ENCODE results near the gene RPS6KB1. TPM values are rescaled to one million over a fixed set of nuclear protein-coding genes. Genes with fewer than 3 reads are reported as not detected.

Gene RPS6KB1
- total and polyA plus RNA-seq, 2 donors (not counting 1 experiment from before 2014, with no cell fraction given) = 15.6 to 69.7 TPM

DNA sequence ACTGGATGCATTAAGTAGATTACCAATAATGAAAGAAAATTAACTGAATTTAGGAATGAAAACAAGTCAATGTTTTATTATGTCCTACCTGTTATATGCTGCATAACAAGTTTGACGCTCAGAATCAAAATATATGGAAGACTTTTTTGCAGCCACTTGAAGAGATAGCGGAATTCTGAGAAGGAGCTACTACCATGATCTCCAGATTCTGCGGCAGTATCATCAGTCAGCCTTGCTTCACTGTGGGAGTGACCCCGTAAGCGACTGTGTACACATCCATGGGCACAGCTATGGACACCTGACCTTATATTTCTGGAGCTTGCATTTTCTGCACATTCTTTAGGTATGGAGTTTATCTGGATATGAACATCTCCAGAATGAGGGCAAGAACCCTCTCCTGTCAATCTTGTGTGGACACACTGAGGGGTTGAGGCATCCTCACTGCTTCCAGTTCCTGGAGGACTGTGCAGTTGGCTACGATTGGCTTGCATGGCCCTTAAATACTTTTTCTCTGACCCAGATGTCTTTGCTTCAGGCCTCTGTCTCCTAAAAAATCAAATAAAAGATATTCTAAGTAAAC, 69.9 kb downstream of the RPS6KB1 start:
- Histone ChIP-seq H2AFZ (ENCODE audit: insufficient read depth, low read depth, low read length, poor library complexity, severe bottlenecking) (no peak overlapping the region), H3K9me3 (ENCODE audit: control extremely low read depth in 1 of 3, control insufficient read depth in 2 of 3, insufficient read depth in 1 of 3, low read length in 2 of 3) (no peaks in the 10 kb centered on the region), H3K4me1 (ENCODE audit: control insufficient read depth in 2 of 2, insufficient read depth in 2 of 2, low read length in 2 of 2) (peaks cover 13 to 19% of the 10 kb centered on the region in 2 donors), H3K4me3 (ENCODE audit: control extremely low read depth in 1 of 5, extremely low read depth in 1 of 5, insufficient read depth in 1 of 5, low read depth in 2 of 5, low read length in 4 of 5) (no peak overlapping the region), H3K9ac (ENCODE audit: low read length) (no peak overlapping the region), H3K27me3 (replicated peaks in 1 of 4; ENCODE audit: control extremely low read depth in 1 of 4, control insufficient read depth in 3 of 4, insufficient read depth in 4 of 4, low read length in 3 of 4) (no peaks in the 10 kb centered on the region), H4K20me1 (ENCODE audit: control insufficient read depth, insufficient read depth, low read length, poor library complexity, severe bottlenecking) (peaks cover 9% of the 10 kb centered on the region), H3K79me2 (ENCODE audit: control insufficient read depth, insufficient read depth, low read length) (peaks cover 23% of the 10 kb centered on the region), H3K36me3 (replicated peaks in 1 of 2; ENCODE audit: control extremely low read depth in 1 of 2, control insufficient read depth in 1 of 2, extremely low read depth in 1 of 2, insufficient read depth in 2 of 2, low read length in 1 of 2) (peaks cover 0 to 4% of the 10 kb centered on the region in 2 experiments), H3K27ac (ENCODE audit: low read length in 2 of 2) (no peak overlapping the region), H3K4me2 (replicated peaks; ENCODE audit: low read depth, low read length, poor library complexity, severe bottlenecking) (peak overlapping the region; percentile 95)
- Mint-ChIP-seq H3K9me3 (ENCODE audit: insufficient read depth) (no peaks in the 10 kb centered on the region), H3K4me3 (peak overlapping the region; percentile 94), H3K27ac (no peak overlapping the region), H3K27me3 (no peaks in the 10 kb centered on the region), H3K4me1 (peaks cover 20% of the 10 kb centered on the region)
- DNase-seq (no peak), ATAC-seq (ENCODE audit: low read depth) (no peak)
- TF ChIP-seq, protein P1, sequence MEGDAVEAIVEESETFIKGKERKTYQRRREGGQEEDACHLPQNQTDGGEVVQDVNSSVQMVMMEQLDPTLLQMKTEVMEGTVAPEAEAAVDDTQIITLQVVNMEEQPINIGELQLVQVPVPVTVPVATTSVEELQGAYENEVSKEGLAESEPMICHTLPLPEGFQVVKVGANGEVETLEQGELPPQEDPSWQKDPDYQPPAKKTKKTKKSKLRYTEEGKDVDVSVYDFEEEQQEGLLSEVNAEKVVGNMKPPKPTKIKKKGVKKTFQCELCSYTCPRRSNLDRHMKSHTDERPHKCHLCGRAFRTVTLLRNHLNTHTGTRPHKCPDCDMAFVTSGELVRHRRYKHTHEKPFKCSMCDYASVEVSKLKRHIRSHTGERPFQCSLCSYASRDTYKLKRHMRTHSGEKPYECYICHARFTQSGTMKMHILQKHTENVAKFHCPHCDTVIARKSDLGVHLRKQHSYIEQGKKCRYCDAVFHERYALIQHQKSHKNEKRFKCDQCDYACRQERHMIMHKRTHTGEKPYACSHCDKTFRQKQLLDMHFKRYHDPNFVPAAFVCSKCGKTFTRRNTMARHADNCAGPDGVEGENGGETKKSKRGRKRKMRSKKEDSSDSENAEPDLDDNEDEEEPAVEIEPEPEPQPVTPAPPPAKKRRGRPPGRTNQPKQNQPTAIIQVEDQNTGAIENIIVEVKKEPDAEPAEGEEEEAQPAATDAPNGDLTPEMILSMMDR (IDR thresholded peaks at IDR 0.05) = no peak
- TF ChIP-seq EZH2 (IDR thresholded peaks at IDR 0.05; ENCODE audit: borderline replicate concordance, insufficient read depth, low read depth, low read length, poor library complexity, severe bottlenecking) = no peak
- CTCF ChIA-PET = interaction anchor here (1.4 kb wide), 1 partner anchor 104 kb away, joined by 4 read pairs; no protein-coding TSS in a partner anchor
- POLR2A ChIA-PET = no interaction called here
- 98% methylated on average over 5 of the region's 6 CpGs for WGBS (ENCODE audit: insufficient coverage)
- intact Hi-C loops (cut with micrococcal nuclease) = loop anchor here (5.0 kb wide), 1 partner anchor 714 kb away; the partner anchor contains the start of gene BCAS3

Data from B cell (primary cell).